ENCODE measurements around the gene ZNF423. TPM values are rescaled to one million over a fixed set of nuclear protein-coding genes. Genes with fewer than 3 reads are reported as not detected.
A peak's percentile ranks its signal among the peaks of the same experiment; 100 is the strongest.

ZNF423 gene
- total and polyA plus RNA-seq, 12 donors: 1.7 to 10.6 (median 5.5) TPM

DNA sequence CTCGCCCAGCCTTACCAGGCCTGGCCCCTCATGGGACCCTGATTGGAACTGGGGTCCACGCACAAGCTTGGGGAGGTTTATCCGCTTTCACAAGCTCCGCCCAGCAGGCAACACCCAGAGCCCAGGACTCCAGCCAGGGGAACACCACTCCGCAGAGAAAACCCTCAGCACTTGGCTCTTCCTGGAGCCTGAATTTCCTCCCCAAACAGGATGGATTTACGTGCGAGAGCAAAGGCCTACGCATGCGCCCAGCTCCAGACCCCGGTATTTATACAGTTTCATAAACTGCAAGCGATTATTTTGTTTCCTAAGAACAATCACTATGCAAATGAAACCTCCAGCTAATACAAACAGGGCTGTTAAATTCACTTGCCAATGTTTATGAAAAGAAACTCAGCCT is 22.8 kb downstream of the ZNF423 start:
- H3K27ac ChIP-seq: peak overlapping the region in 2 of 5 donors; percentile 77 to 81
- peaks cover 8 to 32% of the 10 kb centered on the region in 2 donors for H3K4me1 ChIP-seq (replicated peaks in 1 of 2)
- 65 to 72% (median 66%) methylated on average over 11 of the region's 11 CpGs for WGBS, 4 donors
- TF ChIP-seq, protein P1, sequence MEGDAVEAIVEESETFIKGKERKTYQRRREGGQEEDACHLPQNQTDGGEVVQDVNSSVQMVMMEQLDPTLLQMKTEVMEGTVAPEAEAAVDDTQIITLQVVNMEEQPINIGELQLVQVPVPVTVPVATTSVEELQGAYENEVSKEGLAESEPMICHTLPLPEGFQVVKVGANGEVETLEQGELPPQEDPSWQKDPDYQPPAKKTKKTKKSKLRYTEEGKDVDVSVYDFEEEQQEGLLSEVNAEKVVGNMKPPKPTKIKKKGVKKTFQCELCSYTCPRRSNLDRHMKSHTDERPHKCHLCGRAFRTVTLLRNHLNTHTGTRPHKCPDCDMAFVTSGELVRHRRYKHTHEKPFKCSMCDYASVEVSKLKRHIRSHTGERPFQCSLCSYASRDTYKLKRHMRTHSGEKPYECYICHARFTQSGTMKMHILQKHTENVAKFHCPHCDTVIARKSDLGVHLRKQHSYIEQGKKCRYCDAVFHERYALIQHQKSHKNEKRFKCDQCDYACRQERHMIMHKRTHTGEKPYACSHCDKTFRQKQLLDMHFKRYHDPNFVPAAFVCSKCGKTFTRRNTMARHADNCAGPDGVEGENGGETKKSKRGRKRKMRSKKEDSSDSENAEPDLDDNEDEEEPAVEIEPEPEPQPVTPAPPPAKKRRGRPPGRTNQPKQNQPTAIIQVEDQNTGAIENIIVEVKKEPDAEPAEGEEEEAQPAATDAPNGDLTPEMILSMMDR (IDR thresholded peaks at IDR 0.05): no peak
- no peak for TF ChIP-seq POLR2A (IDR thresholded peaks at IDR 0.05)
- no peaks in the 10 kb centered on the region for H3K36me3 ChIP-seq (replicated peaks in 1 of 2)
- H3K4me3 ChIP-seq: no peak overlapping the region
- H3K9me3 ChIP-seq (replicated peaks in 1 of 3): no peaks in the 10 kb centered on the region
- intact Hi-C loops (cut with DNase I): no loop called here
- no peaks in the 10 kb centered on the region for H3K27me3 ChIP-seq
- DNase-seq: peak in 2 of 7 donors; percentile 40 to 57

DNA sequence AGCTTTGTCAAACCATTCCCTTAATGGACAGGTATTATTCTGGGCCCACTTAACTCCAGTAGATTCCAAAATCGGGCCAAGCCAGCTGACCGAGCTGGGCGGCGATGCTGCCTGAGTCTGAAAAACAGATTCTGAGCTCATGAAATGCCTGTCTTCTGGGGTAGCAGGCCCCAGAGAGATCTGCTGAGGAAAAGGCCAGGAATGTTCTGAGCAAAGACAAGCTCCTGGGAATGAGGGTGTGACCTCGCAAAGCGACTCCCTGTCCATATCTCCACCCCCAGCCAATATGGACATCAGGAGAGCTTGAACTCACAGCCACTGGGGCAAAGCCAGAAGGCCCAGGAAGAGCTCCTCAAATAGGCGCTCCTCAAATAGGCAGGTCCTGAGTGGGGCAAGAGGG is 23.7 kb downstream of the ZNF423 start:
- Histone ChIP-seq H3K36me3 (replicated peaks in 1 of 2) (no peaks in the 10 kb centered on the region), H3K27me3 (no peaks in the 10 kb centered on the region), H3K4me1 (replicated peaks in 1 of 2) (peaks cover 8 to 31% of the 10 kb centered on the region in 2 donors), H3K4me3 (no peak overlapping the region), H3K27ac (peak overlapping the region in 2 of 5 donors; percentile 77 to 81), H3K9me3 (replicated peaks in 1 of 3) (no peaks in the 10 kb centered on the region)
- no peak for DNase-seq
- intact Hi-C loops (cut with DNase I): no loop called here
- TF ChIP-seq, protein P1 (IDR thresholded peaks at IDR 0.05): no peak
- no peak for TF ChIP-seq POLR2A (IDR thresholded peaks at IDR 0.05)
- 85 to 96% (median 92%) methylated on average over 4 to 7 of the region's 7 CpGs for WGBS, 4 donors

DNA sequence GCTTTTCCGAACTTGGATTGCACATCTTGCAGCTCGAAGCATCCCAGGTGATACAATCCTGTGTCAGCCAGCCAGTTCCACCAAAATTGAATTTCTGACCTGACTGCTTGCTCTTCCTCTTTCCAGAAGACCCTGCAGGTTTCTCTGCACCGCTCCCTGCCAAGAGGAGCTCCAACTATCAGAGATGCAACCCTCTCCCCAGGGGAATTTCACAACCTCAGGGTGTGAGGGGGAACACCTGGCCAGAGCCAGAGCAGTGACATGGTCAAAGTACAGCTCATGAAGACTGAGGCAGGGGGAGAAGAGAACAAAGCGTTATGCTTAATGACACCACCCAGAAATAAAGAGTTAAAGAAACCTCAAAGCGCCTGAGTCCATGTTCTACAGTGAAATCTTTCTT is 25.0 kb downstream of the ZNF423 start:
- no peak for DNase-seq
- Histone ChIP-seq H3K27ac (no peak overlapping the region), H3K9me3 (replicated peaks in 1 of 3) (no peaks in the 10 kb centered on the region), H3K36me3 (replicated peaks in 1 of 2) (no peaks in the 10 kb centered on the region), H3K4me1 (replicated peaks in 1 of 2) (peaks cover 8 to 34% of the 10 kb centered on the region in 2 donors), H3K27me3 (no peaks in the 10 kb centered on the region), H3K4me3 (no peak overlapping the region)
- intact Hi-C loops (cut with DNase I): no loop called here
- TF ChIP-seq, protein P1 (IDR thresholded peaks at IDR 0.05): no peak
- no peak for TF ChIP-seq POLR2A (IDR thresholded peaks at IDR 0.05)
- WGBS, 4 donors: 88 to 97% (median 92%) methylated on average over 5 of the region's 5 CpGs

DNA sequence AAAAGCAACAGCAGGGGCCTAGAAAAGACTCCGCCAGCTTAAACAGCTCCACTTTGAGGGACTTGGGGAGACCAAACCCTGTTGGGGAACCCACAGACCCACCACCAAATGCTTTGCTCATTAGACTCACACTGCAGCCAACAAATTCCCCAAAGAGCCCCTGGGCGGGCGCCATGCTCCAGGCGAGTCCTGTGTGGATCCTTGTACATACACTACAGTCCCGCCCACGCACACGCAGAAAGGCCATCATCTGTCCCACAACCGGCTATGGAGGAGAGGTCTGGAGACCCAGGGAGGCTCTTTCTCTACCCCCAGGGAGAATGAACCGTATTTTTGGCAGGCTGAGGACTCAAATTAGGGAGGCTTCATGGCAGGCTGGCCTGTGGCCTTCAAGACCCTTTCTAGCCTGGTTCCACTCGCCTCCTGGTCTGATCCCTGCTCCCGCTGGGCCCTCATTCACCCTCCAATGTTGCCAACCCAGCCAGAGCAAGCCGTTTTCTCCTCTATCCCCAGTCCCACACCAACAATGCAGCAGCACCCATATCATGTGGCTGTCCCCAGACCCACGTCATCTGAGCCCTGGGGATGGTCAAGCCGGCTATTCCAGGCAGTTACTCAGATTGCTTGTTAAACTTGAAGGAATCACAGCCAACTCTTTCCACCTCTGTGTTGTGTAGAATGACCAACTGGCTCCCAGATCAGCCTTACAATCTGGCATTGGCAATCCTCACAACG is 27.2 kb downstream of the ZNF423 start:
- Histone ChIP-seq H3K9me3 (replicated peaks in 1 of 3) (no peaks in the 10 kb centered on the region), H3K36me3 (replicated peaks in 1 of 2) (no peaks in the 10 kb centered on the region), H3K27me3 (no peaks in the 10 kb centered on the region), H3K27ac (peak overlapping the region in 2 of 5 donors; percentile 38 to 44), H3K4me3 (no peak overlapping the region), H3K4me1 (replicated peaks in 1 of 2) (peaks cover 0 to 18% of the 10 kb centered on the region in 2 donors)
- DNase-seq: no peak
- WGBS, 4 donors: 72 to 90% (median 84%) methylated on average over 15 of the region's 15 CpGs
- intact Hi-C loops (cut with DNase I): no loop called here
- TF ChIP-seq, protein P1 (IDR thresholded peaks at IDR 0.05): no peak
- no peak for TF ChIP-seq POLR2A (IDR thresholded peaks at IDR 0.05)
